ENCODE data around the gene HECTD1. TPM values are rescaled to one million over a fixed set of nuclear protein-coding genes. Genes with fewer than 3 reads are reported as not detected.
"Not testable (repeated sequence)": the region's sequence is repeated elsewhere in the genome, so short reads cannot be mapped to it uniquely, and the experiment has no call there.

The HECTD1 gene
- total RNA-seq, 1 donor from 2014 or later: 110 TPM

- Histone ChIP-seq H2AFZ (ENCODE audit: low read depth, low read length) (no peak overlapping the region), H3K27ac (ENCODE audit: low read depth, low read length) (no peak overlapping the region), H3K4me1 (ENCODE audit: insufficient read depth, low read length) (no peaks in the 10 kb centered on the region), H4K20me1 (ENCODE audit: insufficient read depth, low read length) (no peaks in the 10 kb centered on the region), H3K27me3 (ENCODE audit: insufficient read depth, low read length) (no peaks in the 10 kb centered on the region), H3K9me3 (ENCODE audit: insufficient read depth, low read depth, low read length) (no peaks in the 10 kb centered on the region), H3K36me3 (ENCODE audit: insufficient read depth, low read length) (no peaks in the 10 kb centered on the region), H3K9ac (ENCODE audit: low read length) (no peak overlapping the region), H3K79me2 (ENCODE audit: insufficient read depth, low read length) (no peaks in the 10 kb centered on the region), H3K4me3 (ENCODE audit: insufficient read depth, low read depth, low read length) (no peak overlapping the region), H3K4me2 (ENCODE audit: low read length) (no peak overlapping the region)
- TF ChIP-seq CTCF (IDR thresholded peaks at IDR 0.05; ENCODE audit: insufficient read depth, low read depth, low read length): no peak
- TF ChIP-seq EZH2 (IDR thresholded peaks at IDR 0.05; ENCODE audit: insufficient read depth, low read length): no peak
- Mint-ChIP-seq H3K4me3 (ENCODE audit: unreplicated experiment) (no peak overlapping the region), H3K36me3 (ENCODE audit: low read depth, unreplicated experiment) (no peaks in the 10 kb centered on the region), H3K9me3 (ENCODE audit: unreplicated experiment) (no peaks in the 10 kb centered on the region), H3K27me3 (ENCODE audit: low read depth, unreplicated experiment) (no peaks in the 10 kb centered on the region), H3K4me1 (ENCODE audit: low read depth, unreplicated experiment) (no peaks in the 10 kb centered on the region), H3K27ac (ENCODE audit: unreplicated experiment) (no peak overlapping the region)
- DNase-seq (ENCODE audit: low read depth) (no peak), FAIRE-seq (no peak)
Observed at GRCh38 chr14:31232081-31232480, 24.5 kb upstream of the HECTD1 start.

- H3K27me3 Mint-ChIP-seq (ENCODE audit: low read depth, unreplicated experiment); H3K9ac ChIP-seq (ENCODE audit: low read length); H3K36me3 Mint-ChIP-seq (ENCODE audit: low read depth, unreplicated experiment); H3K4me1 Mint-ChIP-seq (ENCODE audit: low read depth, unreplicated experiment); H3K27ac Mint-ChIP-seq (ENCODE audit: unreplicated experiment); H3K4me1 ChIP-seq (ENCODE audit: insufficient read depth, low read length); H3K9me3 Mint-ChIP-seq (ENCODE audit: unreplicated experiment); FAIRE-seq; H2AFZ ChIP-seq (ENCODE audit: low read depth, low read length); H3K4me3 ChIP-seq (ENCODE audit: insufficient read depth, low read depth, low read length); H3K27me3 ChIP-seq (ENCODE audit: insufficient read depth, low read length); H3K79me2 ChIP-seq (ENCODE audit: insufficient read depth, low read length); H3K4me3 Mint-ChIP-seq (ENCODE audit: unreplicated experiment); H4K20me1 ChIP-seq (ENCODE audit: insufficient read depth, low read length); H3K27ac ChIP-seq (ENCODE audit: low read depth, low read length); H3K36me3 ChIP-seq (ENCODE audit: insufficient read depth, low read length); H3K9me3 ChIP-seq (ENCODE audit: insufficient read depth, low read depth, low read length); H3K4me2 ChIP-seq (ENCODE audit: low read length); DNase-seq (ENCODE audit: low read depth): not testable (repeated sequence)
Observed at GRCh38 chr14:31231272-31231671, 23.7 kb upstream of the HECTD1 start.

- H3K4me1 ChIP-seq (ENCODE audit: insufficient read depth, low read length): no peaks in the 10 kb centered on the region
- H4K20me1 ChIP-seq (ENCODE audit: insufficient read depth, low read length): no peaks in the 10 kb centered on the region
- Mint-ChIP-seq H3K4me3 (ENCODE audit: unreplicated experiment) (no peak overlapping the region), H3K36me3 (ENCODE audit: low read depth, unreplicated experiment) (no peaks in the 10 kb centered on the region), H3K4me1 (ENCODE audit: low read depth, unreplicated experiment) (no peaks in the 10 kb centered on the region), H3K27me3 (ENCODE audit: low read depth, unreplicated experiment) (no peaks in the 10 kb centered on the region), H3K9me3 (ENCODE audit: unreplicated experiment) (no peaks in the 10 kb centered on the region), H3K27ac (ENCODE audit: unreplicated experiment) (no peak overlapping the region)
- DNase-seq (ENCODE audit: low read depth) (no peak), FAIRE-seq (no peak)
- no peaks in the 10 kb centered on the region for H3K9me3 ChIP-seq (ENCODE audit: insufficient read depth, low read depth, low read length)
- H3K27me3 ChIP-seq (ENCODE audit: insufficient read depth, low read length): no peaks in the 10 kb centered on the region
- H3K27ac ChIP-seq (ENCODE audit: low read depth, low read length): no peak overlapping the region
- no peaks in the 10 kb centered on the region for H3K79me2 ChIP-seq (ENCODE audit: insufficient read depth, low read length)
- H3K4me3 ChIP-seq (ENCODE audit: insufficient read depth, low read depth, low read length): no peak overlapping the region
- H3K36me3 ChIP-seq (ENCODE audit: insufficient read depth, low read length): no peaks in the 10 kb centered on the region
- H2AFZ ChIP-seq (ENCODE audit: low read depth, low read length): no peak overlapping the region
- H3K4me2 ChIP-seq (ENCODE audit: low read length): no peak overlapping the region
- no peak overlapping the region for H3K9ac ChIP-seq (ENCODE audit: low read length)
- TF ChIP-seq EZH2 (IDR thresholded peaks at IDR 0.05; ENCODE audit: insufficient read depth, low read length) (no peak), CTCF (IDR thresholded peaks at IDR 0.05; ENCODE audit: insufficient read depth, low read depth, low read length) (no peak)
Observed at GRCh38 chr14:31230573-31230958, 23.0 kb upstream of the HECTD1 start.
